Cardiac septum (tissue), 1 donor: ENCODE measurements around the gene ACSL1. TPM values are rescaled to one million over a fixed set of nuclear protein-coding genes. Genes with fewer than 3 reads are reported as not detected.
A peak's percentile ranks its signal among the peaks of the same experiment; 100 is the strongest.
"Not testable (repeated sequence)": the region's sequence is repeated elsewhere in the genome, so short reads cannot be mapped to it uniquely, and the experiment has no call there.

Source experiments
- DNase-seq: peaks from one replicate; pipeline ENCODE4 v3.0.0-alpha.2; 2020; ENCODE audit warnings: low spot score
- intact Hi-C: fragments of 100-400 bp; cut with DNase I; formaldehyde crosslinking; loops from one replicate; pipeline ENCODE4 v1.14.0; 2022
- total RNA-seq: library from RNA; stranded (reverse); fragmentation: NEBNext Ultra II Directional; extraction: Animal tissue kit (Norgen Biotek cat#: 25700); gene quantifications from one replicate; pipeline ENCODE4 v1.2.1, GENCODE V29; 2021
- donor health status: DM: no; HTN: no; CAD: no.

The ACSL1 gene
- total RNA-seq, 1 donor from 2014 or later = 98.6 TPM

DNA sequence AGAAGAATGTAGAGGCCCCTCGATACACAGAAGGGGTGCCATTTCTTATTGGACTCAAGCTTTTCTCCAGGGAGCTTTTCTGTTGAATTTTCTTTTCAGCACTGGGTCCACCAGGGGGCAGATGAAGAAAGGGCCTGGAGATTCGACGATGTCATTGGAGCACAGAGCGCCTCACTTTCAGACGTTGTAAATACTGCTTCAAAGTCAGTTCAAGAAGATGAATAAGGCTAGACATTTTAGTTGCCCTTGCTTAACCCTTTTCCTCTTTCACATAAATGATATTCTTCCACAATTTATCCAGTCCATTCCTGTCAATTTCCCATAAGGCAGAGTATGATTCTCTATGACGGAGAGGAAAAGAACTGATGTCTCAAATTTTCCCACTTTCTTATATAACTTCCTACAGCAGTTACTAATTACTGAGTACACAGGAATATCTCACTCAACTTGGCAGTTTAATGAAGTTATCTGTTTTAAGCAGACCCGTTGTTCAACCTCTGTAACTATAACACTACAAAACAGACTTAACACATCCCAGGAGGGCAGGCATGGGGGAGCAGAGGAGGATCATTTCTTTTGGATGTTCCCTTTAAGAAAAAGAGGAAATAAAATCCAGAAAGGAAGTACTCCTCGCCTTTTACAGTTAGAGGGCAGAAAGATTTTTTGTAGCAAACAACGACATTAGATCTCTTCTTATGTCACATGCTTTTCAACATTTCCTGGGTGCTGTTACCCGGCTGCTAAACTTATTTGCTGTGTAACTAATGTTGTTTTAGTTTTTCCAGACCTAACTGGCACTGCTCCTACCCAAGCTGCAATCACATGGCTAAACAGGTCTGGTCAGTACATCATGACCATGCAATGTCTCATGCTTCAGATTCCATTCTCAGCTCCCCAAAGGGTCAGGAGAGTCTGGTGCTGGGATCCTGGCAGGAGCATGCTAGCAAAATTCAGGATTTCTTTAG, 79.7 kb downstream of the ACSL1 start:
- intact Hi-C loops = loop anchor here (2.0 to 10.0 kb wide), 5 partner anchors 81 to 389 kb away; partner anchors contain the start of gene ACSL1
- DNase-seq = no peak

DNA sequence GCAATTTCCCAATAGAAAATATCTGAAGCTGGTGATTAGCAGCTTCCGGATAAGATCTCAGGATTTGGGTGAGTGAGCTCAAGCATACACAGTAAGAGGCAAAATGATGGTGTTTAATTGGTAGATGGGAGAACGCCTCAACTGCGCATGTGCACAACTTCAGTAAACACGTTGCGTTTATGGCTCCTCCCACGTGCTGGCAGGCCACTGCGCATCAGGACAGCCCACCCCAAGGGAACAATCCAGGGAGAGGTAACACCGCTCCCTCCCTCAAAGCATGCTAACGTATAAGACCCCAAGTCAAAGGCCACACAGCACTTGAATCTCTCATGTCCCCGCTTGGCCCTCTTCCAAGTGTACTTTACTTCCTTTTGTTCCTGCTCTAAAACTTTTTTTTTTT, 81.5 kb downstream of the ACSL1 start:
- intact Hi-C loops = loop anchor here (2.0 to 10.0 kb wide), 4 partner anchors 161 to 391 kb away; no protein-coding TSS in a partner anchor
- no peak for DNase-seq

DNA sequence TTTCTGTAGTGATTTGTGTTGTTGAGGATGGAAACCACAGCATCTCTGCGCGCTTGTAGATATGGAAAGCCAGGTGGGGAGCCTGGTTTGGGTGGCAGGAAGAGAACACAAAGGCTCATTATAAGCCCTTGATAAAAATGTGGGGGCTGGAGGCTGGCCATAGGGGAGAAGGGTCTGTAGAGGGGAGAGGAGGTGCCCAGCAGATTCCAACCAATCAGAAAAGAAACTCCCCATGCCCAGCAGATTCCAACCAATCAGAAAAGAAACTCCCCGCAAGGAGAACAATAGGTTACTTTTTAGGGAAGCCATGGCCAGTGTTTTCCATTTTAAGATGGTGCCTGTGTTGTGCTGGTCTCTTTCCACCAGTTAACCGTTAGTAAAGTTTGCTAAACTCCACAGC, 82.1 kb downstream of the ACSL1 start:
- intact Hi-C loops = loop anchor here (2.0 to 10.0 kb wide), 4 partner anchors 161 to 391 kb away; no protein-coding TSS in a partner anchor
- DNase-seq = no peak

DNA sequence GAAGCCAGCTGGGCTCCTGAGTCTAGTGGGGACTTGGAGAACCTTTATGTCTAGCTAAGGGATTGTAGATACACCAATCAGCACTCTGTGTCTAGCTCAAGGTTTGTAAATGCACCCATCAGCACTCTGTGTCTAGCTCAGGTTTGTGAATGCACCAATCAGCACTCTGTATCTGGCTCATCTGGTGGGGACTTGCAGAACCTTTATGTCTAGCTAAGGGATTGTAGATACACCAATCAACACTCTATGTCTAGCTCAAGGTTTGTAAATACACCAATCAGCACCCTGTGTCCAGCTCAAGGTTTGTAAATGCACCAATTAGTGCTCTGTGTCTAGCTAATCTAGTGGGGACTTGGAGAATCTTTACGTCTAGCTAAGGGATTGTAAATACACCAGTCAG, 84.1 kb downstream of the ACSL1 start:
- not testable (repeated sequence) for DNase-seq
- intact Hi-C loops = loop anchor here (10.0 kb wide), 3 partner anchors 163 to 393 kb away; no protein-coding TSS in a partner anchor

DNA sequence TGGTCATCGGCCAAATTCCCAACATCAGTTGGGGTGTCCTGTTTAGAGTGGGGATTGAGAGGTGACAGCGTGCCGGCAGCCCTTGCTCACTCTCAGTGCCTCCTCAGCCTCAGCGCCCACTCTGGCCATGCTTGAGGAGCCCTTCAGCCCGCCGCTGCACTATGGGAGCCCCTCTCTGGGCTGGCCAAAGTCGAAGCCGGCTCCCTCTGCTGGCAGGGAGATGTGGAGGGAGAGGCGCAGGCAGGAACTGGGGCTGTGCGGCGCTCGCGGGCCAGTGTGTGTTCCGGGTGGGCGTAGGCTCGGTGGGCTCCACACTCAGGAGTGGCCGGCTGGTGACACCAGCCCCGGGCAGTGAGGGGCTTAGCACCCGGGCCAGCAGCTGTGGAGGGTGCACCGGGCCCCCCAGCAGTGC, 84.8 kb downstream of the ACSL1 start:
- intact Hi-C loops = loop anchor here (10.0 kb wide), 3 partner anchors 164 to 394 kb away; no protein-coding TSS in a partner anchor
- no peak for DNase-seq

DNA sequence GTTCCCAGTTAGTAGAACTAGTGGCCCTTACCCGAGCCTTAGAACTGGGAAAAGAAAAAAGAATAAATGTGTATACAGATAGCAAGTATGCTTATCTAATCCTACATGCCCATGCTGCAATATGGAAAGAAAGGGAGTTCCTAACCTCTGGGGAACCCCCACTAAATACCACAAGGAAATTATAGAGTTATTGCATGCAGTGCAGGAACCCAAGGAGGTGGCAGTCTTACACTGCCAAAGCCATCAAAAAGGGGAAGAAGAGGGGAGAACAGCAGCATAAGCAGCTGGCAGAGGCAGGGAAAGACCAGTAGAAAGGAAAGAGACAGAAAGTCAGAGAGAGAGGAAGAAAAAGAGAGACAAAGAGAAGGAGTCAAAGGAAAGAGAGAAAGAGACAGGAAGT, 86.2 kb downstream of the ACSL1 start:
- intact Hi-C loops = loop anchor here (10.0 kb wide), 1 partner anchor 205 kb away; no protein-coding TSS in a partner anchor
- DNase-seq = not testable (repeated sequence)

DNA sequence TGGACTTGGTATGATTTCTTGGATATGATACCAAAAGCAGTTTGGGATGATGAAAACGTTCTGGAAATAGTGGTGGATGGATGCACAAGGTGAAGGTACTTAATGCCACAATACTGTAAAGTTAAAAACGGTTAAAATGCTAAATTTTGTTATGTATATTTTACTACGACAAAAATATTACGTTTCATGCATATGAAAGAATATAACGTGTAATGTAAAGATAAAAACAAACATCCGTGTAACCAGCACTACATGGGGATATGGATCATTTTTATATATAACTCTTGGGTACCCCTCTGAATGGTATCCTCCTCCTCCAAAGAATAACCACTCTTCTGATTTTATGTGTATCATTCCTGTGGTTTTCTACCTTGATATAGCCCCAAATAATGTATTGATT, 91.0 kb downstream of the ACSL1 start:
- intact Hi-C loops = loop anchor here (2.0 to 10.0 kb wide), 3 partner anchors 86 to 472 kb away; partner anchors contain the start of genes CASP3 and PRIMPOL
- DNase-seq = no peak

DNA sequence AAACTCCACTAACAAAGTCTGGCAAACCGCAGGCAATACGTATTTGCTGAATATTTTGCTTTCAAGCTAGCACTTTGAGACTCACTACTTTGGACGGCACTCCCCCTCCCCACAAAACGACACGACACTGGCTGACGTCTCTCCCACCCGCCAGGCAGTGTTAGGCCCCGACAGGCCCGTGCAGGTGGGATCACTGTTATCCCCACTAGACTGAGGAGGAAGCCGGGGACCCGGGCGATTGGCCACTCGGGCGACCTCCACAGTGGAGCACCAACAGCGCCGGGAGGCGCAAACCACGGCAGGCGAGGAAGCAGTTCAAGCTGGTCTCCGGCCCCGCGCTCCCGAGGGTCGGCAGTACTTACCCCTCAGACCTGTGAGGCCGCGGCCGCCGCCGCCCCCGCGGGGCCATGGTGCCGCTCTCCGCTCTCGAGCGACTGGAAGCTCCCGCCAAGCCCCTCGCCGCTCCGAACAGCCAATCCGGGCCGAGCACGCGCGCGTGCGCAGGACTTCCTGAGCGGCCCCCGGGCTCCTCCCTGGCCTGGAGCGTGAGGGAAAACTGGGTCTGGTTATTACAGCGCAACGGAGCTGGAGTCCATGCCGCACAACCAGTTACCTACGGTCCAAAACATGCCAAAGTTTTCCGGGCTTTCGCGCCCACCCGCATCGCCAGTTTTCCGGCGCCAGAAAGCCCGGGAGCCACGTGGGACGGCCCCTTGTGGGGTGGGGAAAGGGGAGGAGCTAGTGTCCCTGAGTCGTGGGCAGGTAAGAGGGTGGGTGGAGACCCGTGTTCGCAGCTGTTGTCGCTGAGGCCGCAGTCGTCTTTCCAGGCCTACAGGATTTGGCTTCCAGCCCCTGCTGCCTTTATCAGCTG, 91.9 kb downstream of the ACSL1 start, which contains the start of gene CENPU:
CENPU (minus strand) TSS at position 443 of the 871 bp plus-strand sequence; CDS start at position 409, 34 bp downstream.
- intact Hi-C loops = loop anchor here (2.0 to 10.0 kb wide), 3 partner anchors 85 to 472 kb away; partner anchors contain the start of genes CASP3 and PRIMPOL

DNA sequence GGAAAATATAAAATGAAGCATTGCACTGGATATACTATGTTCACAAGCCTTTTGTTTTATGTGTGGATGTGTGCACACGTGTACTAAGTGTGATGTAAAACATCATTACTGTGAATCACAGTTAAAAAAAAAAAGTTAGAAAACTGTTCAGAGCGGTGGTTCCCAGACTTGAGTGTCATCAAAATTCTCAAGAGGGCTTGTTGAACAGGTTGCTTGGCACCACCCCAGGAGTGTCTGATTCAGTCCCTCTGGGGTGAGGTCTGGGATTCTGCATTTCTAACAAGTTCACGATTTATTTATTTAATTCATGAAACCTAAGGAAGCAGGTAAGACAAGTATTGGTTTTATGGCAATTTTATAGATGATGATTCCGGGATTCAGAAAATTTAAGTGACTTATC, 93.6 kb downstream of the ACSL1 start:
- intact Hi-C loops = loop anchor here (5.0 to 10.0 kb wide), 2 partner anchors 197 to 470 kb away; no protein-coding TSS in a partner anchor
- no peak for DNase-seq

More for the DNA sequence above, 91.9 kb downstream of the ACSL1 start, which contains the start of gene CENPU:
- DNase-seq = peak; percentile 95

DNA sequence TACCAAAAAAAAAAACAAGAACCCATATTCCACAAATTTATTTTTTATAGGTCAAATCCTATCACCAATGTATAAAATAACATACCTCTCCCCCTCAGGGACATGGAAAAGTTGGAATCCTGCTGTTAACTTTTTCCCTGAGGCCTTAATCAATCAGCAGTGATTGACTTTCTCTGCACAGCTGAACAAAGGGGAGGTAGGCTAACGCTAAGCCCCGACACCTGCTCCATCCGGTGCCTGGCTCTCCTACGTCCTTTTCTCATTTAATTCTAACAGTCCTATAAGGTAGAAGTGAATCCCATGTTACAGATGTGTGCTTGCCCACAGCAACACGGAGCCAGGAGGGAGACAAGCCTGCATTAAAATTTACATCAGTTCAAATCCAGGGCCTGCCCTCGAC, 94.7 kb downstream of the ACSL1 start:
- intact Hi-C loops = loop anchor here (5.0 to 10.0 kb wide), 2 partner anchors 196 to 469 kb away; no protein-coding TSS in a partner anchor
- no peak for DNase-seq

DNA sequence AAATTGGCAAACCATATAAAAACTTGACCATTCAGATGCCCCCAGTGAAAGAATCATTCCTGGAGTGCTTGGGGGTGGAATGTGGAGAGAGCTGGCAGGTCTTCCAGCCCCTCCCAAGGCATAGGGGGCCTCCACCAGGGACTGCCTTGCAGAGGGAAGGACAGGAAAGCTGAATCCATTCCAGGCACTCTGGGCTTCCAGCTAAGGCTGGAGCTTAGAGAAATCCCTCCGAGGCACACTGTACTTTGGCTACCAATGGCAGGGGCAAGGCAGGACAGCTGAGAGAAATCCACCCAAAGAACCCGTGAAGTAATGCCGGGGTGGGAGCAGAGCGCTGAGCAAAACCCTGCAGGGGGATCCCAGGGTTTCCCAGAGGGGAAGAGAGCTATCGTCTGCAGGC, 95.8 kb downstream of the ACSL1 start:
- intact Hi-C loops = loop anchor here (5.0 to 10.0 kb wide), 2 partner anchors 195 to 468 kb away; no protein-coding TSS in a partner anchor

DNA sequence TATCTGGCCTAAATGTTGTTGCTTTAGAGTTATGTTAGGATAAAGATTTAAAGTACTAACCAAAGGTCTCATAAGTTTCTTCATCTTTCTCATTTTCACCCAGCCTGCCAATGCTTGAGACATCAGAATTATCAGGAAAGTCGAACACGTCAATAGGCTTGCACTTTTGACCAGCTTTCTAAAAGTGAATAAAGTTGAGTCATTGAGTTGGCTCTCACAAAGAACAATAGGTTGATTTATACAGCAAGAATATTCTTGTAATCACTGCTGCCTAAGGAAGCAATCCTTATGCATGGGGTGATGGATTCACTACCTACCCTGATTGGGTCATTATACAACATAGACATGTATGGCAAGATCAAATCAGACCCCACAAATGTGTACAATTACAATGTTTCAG, 96.9 kb downstream of the ACSL1 start:
- no peak for DNase-seq
- intact Hi-C loops = no loop called here

More for the DNA sequence above, 95.8 kb downstream of the ACSL1 start:
- DNase-seq = no peak

DNA sequence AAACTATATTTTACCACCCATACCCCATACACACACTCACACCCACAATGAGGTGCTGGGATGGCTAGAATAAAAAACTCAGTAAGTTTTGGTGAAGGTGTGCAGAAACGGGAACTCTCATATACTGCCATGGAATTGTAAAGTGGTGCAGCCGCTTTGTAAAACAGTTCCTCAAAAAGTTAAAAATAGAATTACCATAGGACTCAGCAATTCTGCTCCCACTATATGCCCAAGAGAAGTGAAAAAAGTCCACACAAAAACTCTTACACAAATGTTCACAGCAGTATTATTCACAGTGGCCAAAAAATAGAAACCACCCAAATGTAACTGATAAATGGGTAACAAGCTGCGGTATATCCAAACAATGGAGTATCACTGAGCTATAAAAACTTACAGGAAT, 98.3 kb downstream of the ACSL1 start:
- DNase-seq = no peak
- intact Hi-C loops = no loop called here

DNA sequence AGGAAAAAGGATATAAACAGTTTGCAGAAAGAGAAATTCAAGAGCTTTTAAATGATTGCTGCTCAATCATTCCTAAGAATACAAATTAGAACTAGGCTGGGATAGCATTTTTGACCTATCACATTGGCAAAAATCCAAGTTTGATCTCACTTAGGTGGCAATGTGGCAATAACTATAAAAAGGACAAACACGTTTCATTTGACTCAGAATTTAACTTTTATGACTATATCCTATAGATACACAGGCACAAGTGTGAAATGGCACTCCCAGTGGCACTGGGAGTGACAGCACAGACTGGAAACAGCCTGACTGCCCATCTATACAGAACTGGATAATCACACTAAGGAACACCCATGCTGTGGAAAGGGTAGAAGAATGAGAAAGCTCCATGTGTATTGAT, 103.0 kb downstream of the ACSL1 start:
- intact Hi-C loops = no loop called here
- DNase-seq = no peak

DNA sequence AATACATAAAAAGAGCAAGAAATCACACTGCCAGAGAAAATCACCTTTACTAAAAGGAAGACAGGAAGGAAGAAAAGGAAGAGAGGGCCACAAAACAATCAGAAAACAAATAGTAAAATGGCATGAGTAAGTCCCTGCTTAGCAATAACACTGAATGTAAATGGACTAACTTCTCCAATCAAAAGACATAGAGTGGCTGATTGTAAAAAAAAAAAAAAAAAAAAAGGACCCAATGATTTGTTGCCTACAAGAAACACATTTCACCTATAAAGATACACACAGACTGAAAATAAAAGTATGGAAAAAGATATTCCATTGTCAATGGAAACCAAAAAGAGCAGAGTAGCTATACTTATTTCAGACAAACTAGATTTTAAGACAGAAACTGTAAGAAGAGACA, 104.5 kb downstream of the ACSL1 start:
- intact Hi-C loops = no loop called here
- no peak for DNase-seq

DNA sequence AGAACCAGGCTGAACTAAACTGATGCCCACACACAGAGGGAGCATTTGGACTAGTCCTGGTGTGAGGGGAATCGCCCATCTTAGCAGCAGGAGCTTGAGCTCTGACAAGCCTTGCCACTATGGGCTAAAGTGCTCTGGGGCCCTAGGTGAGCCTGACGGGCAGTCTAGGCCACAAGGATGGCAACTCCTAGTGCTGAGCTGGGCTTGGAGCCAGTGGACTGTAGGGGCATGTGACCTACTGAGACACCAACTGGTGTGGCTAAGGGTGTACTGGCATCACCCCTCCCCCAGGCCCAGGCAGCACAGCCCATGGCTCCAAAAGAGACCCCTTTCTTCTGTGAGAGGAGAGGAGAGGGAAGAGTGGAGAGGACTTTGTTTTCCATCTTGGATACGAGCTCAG, 106.4 kb downstream of the ACSL1 start:
- intact Hi-C loops = no loop called here

DNA sequence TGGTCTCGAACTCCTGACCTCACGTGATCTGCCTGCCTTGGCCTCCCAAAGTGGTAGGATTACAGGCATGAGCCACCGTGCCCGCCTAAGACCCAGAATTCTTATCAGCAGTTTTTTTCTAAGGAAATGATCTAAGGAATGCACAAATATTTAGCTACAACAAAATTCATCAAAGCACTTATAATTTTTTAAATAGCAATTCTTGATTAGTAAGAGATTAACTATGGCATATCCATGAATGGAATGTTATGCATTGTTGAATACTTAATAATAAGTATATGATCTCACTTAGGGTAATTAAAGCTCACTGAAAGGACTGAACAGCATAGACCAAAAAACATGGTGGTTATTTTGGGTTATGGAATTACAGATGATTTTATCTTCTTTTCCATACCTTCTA, 110.2 kb downstream of the ACSL1 start:
- DNase-seq = no peak
- intact Hi-C loops = no loop called here

More for the DNA sequence above, 106.4 kb downstream of the ACSL1 start:
- DNase-seq = no peak

DNA sequence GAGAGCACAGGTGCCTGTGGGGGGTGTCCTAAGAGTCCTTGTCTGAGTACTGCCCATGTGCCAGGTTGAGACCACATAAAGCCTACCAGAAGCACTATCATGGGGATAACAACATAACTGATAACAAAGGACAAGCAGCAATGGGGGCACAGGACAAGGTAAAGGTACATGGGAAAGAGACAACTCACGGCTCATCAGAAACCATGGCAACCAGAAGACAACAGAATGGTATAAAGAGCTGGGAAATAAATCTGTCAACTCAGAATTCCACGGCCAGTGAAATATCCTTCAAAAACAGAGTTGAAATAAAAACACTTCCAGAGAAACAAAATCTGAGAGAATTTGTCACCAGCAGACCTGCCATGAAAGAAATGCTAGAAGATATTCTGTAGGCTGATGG, 111.9 kb downstream of the ACSL1 start:
- intact Hi-C loops = no loop called here
- DNase-seq = no peak

DNA sequence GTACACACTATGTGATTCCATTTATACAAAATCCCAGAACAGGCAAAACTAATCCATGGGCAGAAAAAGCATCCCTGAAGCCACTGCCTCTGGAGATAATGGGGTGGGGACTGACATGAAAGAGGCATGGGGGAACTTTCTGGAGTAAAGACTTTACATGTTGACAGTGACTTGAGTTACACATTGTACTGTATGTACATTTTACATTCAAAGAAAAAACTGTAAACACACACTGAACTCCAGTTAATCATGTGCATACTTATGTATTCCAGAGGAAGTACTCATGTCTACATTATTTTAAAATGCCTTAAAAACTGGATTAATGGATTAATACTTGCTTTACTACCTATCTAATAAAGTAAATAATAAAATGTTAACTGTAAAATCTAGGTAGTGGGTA, 113.4 kb downstream of the ACSL1 start:
- intact Hi-C loops = no loop called here
- DNase-seq = no peak
